HEK293 (cell line): ENCODE results near the gene LACC1.

Experiments used
- CTCF ChIA-PET: fragments of 350-600 bp; formaldehyde crosslinking; extraction: SDS; loops from one replicate; lab custom pipeline; 2021; ENCODE audit warnings: antibody characterized with exemption; lab: Yijun Ruan, JAX
- POLR2A ChIA-PET: fragments of 300-600 bp; formaldehyde crosslinking; extraction: SDS; loops from one replicate; lab custom pipeline; 2020; ENCODE audit warnings: antibody characterized with exemption, inconsistent platforms; lab: Yijun Ruan, JAX
- H3K27ac ChIP-seq: fragments of 200-500 bp; sonication (Bioruptor generic); 2 replicates; pipeline ENCODE4 v1.5.1; 2014; ENCODE audit warnings: low read depth, low read length, control low read depth, inconsistent platforms; ENCODE audit errors: extremely low read depth
- H3K36me3 ChIP-seq, 2 experiments: fragments of 200-500 bp in 1 of 2; sonication (Bioruptor generic) in 1 of 2; 1 replicate in 1 of 2; 2 replicates in 1 of 2; pipeline ENCODE4 v1.5.1; 2014 to 2017; ENCODE audit warnings: inconsistent platforms in 2 of 2, low read length in 2 of 2; ENCODE audit not compliant: control insufficient read depth in 2 of 2, insufficient read depth in 1 of 2
- H3K4me1 ChIP-seq: fragments of 200-500 bp; sonication (Bioruptor generic); 2 replicates; pipeline ENCODE4 v1.5.1; 2014; ENCODE audit warnings: mild to moderate bottlenecking, low read length, inconsistent platforms; ENCODE audit not compliant: control insufficient read depth, insufficient read depth
- H3K4me3 ChIP-seq: 2 replicates; pipeline ENCODE4 v1.5.1; 2011; ENCODE audit warnings: low read depth, mild to moderate bottlenecking, control low read depth, low read length, moderate library complexity
- H3K9me3 ChIP-seq: fragments of 200-500 bp; sonication (Bioruptor generic); 2 replicates; pipeline ENCODE4 v1.5.1; 2014; ENCODE audit warnings: low read depth, low read length, inconsistent platforms; ENCODE audit not compliant: control insufficient read depth, insufficient read depth
- EGR2 ChIP-seq: fragments of 450-650 bp; formaldehyde crosslinking; IDR thresholded peaks from 2 replicates; pipeline ENCODE4 v1.5.1; 2016; ENCODE audit warnings: low read depth, missing biosample characterization, missing genetic modification characterization
- HOXA7 ChIP-seq: sonication (generic); formaldehyde crosslinking; IDR thresholded peaks from 2 replicates; pipeline ENCODE4 v1.8.1; 2022; ENCODE audit warnings: missing genetic modification reagents, borderline replicate concordance
- MYNN ChIP-seq: fragments of 450-650 bp; formaldehyde crosslinking; IDR thresholded peaks from 2 replicates; pipeline ENCODE4 v1.5.1; 2016; ENCODE audit warnings: missing biosample characterization, missing genetic modification characterization, borderline replicate concordance
- REPIN1 ChIP-seq: fragments of 450-650 bp; formaldehyde crosslinking; IDR thresholded peaks from 2 replicates; pipeline ENCODE4 v1.5.1; 2017; ENCODE audit warnings: missing biosample characterization, missing genetic modification characterization, low read depth
- WT1 ChIP-seq: fragments of 450-650 bp; formaldehyde crosslinking; IDR thresholded peaks from 2 replicates; pipeline ENCODE4 v1.5.1; 2016; ENCODE audit warnings: missing biosample characterization, missing genetic modification characterization
- ZBTB20 ChIP-seq: fragments of 450-650 bp; formaldehyde crosslinking; IDR thresholded peaks from 2 replicates; pipeline ENCODE4 v1.5.1; 2016; ENCODE audit warnings: missing biosample characterization, missing genetic modification characterization
- ZFP3 ChIP-seq: fragments of 450-650 bp; formaldehyde crosslinking; IDR thresholded peaks from 2 replicates; pipeline ENCODE4 v1.5.1; 2016; ENCODE audit warnings: low read depth, missing biosample characterization, missing genetic modification characterization
- ZNF112 ChIP-seq: fragments of 450-650 bp; formaldehyde crosslinking; IDR thresholded peaks from 2 replicates; pipeline ENCODE4 v1.5.0; 2017; ENCODE audit warnings: missing biosample characterization, missing genetic modification characterization
- ZNF184 ChIP-seq: fragments of 450-650 bp; IDR thresholded peaks from 2 replicates; pipeline ENCODE4 v1.5.1; 2018; ENCODE audit warnings: missing biosample characterization, mild to moderate bottlenecking, missing genetic modification characterization
- ZNF223 ChIP-seq: fragments of 450-650 bp; formaldehyde crosslinking; IDR thresholded peaks from 2 replicates; pipeline ENCODE4 v1.5.1; 2016; ENCODE audit warnings: missing biosample characterization, missing genetic modification characterization
- ZNF239 ChIP-seq: fragments of 450-650 bp; formaldehyde crosslinking; IDR thresholded peaks from 2 replicates; pipeline ENCODE4 v1.5.1; 2016; ENCODE audit warnings: missing biosample characterization, missing genetic modification characterization
- ZNF248 ChIP-seq: fragments of 450-650 bp; formaldehyde crosslinking; IDR thresholded peaks from 2 replicates; pipeline ENCODE4 v1.5.1; 2017; ENCODE audit warnings: missing biosample characterization, missing genetic modification characterization
- ZNF292 ChIP-seq: fragments of 450-650 bp; formaldehyde crosslinking; IDR thresholded peaks from 2 replicates; pipeline ENCODE4 v1.5.1; 2016; ENCODE audit warnings: low read depth, missing biosample characterization, missing genetic modification characterization, borderline replicate concordance
- ZNF366 ChIP-seq: fragments of 450-650 bp; formaldehyde crosslinking; conservative IDR thresholded peaks from 2 replicates; pipeline ENCODE4 v1.5.1; 2016; ENCODE audit warnings: missing biosample characterization, missing genetic modification characterization
- ZNF521 ChIP-seq: fragments of 450-650 bp; formaldehyde crosslinking; IDR thresholded peaks from 2 replicates; pipeline ENCODE4 v1.5.1; 2017; ENCODE audit warnings: missing biosample characterization, mild to moderate bottlenecking, missing genetic modification characterization
- ZNF558 ChIP-seq: fragments of 450-650 bp; formaldehyde crosslinking; IDR thresholded peaks from 2 replicates; pipeline ENCODE4 v1.5.1; 2016; ENCODE audit warnings: missing biosample characterization, missing genetic modification characterization
- ZNF626 ChIP-seq: fragments of 450-650 bp; sonication (Bioruptor Pico); formaldehyde crosslinking; IDR thresholded peaks from 2 replicates; pipeline ENCODE4 v1.5.1; 2018; ENCODE audit warnings: missing biosample characterization, missing genetic modification characterization, inconsistent platforms
- ZNF629 ChIP-seq: fragments of 450-650 bp; formaldehyde crosslinking; IDR thresholded peaks from 2 replicates; pipeline ENCODE4 v1.5.1; 2017; ENCODE audit warnings: missing biosample characterization, missing genetic modification characterization
- ZNF776 ChIP-seq: fragments of 450-650 bp; formaldehyde crosslinking; IDR thresholded peaks from 2 replicates; pipeline ENCODE4 v1.5.0; 2017; ENCODE audit warnings: missing biosample characterization, missing genetic modification characterization, borderline replicate concordance
- ZNF785 ChIP-seq: fragments of 450-650 bp; formaldehyde crosslinking; IDR thresholded peaks from 2 replicates; pipeline ENCODE4 v1.5.1; 2016; ENCODE audit warnings: missing biosample characterization, missing genetic modification characterization
- ZXDB ChIP-seq: fragments of 450-650 bp; formaldehyde crosslinking; IDR thresholded peaks from 2 replicates; pipeline ENCODE4 v1.5.1; 2016; ENCODE audit warnings: missing biosample characterization, missing genetic modification characterization
- TF ChIP-seq, protein P1 (sequence below): fragments of 450-650 bp; formaldehyde crosslinking; IDR thresholded peaks from 2 replicates; pipeline ENCODE4 v1.5.1; 2016; ENCODE audit warnings: missing biosample characterization, missing genetic modification characterization
- TF ChIP-seq, protein P2 (sequence below): fragments of 450-650 bp; formaldehyde crosslinking; conservative IDR thresholded peaks from 2 replicates; pipeline ENCODE4 v1.5.1; 2016; ENCODE audit warnings: low read depth, missing biosample characterization, missing genetic modification characterization
- TF ChIP-seq, protein P3 (sequence below): fragments of 450-650 bp; formaldehyde crosslinking; IDR thresholded peaks from 2 replicates; pipeline ENCODE4 v1.5.1; 2017; ENCODE audit warnings: missing biosample characterization, missing genetic modification characterization
- TF ChIP-seq, protein P4 (sequence below): fragments of 450-650 bp; formaldehyde crosslinking; IDR thresholded peaks from 2 replicates; pipeline ENCODE4 v1.5.1; 2016; ENCODE audit warnings: missing biosample characterization, missing genetic modification characterization

LACC1 gene

DNA sequence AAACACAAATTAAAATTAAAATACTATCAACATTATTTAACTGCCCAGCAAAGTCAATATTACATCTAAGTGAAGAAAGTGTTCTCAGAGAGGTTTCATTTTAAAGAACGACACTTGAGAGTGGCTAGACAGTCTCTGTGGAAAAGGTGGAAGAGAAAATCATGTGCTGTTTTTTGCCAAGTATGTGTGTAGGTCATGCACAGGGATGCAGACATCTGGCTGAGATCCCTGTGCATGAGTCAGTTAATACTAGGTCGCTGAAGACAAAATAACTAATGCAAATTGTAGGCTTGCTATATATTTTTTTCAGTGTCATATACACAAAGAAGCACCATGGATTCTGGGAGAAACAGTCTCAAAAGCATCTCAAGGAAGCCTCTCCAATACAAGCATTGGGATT lies 48.6 kb upstream of the LACC1 start:
- H3K36me3 ChIP-seq, result no peaks in the 10 kb centered on the region
- CTCF ChIA-PET, result interaction anchor here (0.6 kb wide), 1 partner anchor 24 kb away, joined by 3 read pairs; no protein-coding TSS in a partner anchor
- no peaks in the 10 kb centered on the region for H3K9me3 ChIP-seq
- no peak overlapping the region for H3K4me3 ChIP-seq
- TF ChIP-seq ZNF776 (tag by site-specific recombination), result no peak
- TF ChIP-seq REPIN1 (tag by site-specific recombination), result no peak
- TF ChIP-seq, protein P1, sequence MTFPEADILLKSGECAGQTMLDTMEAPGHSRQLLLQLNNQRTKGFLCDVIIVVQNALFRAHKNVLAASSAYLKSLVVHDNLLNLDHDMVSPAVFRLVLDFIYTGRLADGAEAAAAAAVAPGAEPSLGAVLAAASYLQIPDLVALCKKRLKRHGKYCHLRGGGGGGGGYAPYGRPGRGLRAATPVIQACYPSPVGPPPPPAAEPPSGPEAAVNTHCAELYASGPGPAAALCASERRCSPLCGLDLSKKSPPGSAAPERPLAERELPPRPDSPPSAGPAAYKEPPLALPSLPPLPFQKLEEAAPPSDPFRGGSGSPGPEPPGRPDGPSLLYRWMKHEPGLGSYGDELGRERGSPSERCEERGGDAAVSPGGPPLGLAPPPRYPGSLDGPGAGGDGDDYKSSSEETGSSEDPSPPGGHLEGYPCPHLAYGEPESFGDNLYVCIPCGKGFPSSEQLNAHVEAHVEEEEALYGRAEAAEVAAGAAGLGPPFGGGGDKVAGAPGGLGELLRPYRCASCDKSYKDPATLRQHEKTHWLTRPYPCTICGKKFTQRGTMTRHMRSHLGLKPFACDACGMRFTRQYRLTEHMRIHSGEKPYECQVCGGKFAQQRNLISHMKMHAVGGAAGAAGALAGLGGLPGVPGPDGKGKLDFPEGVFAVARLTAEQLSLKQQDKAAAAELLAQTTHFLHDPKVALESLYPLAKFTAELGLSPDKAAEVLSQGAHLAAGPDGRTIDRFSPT (tag by site-specific recombination), result no peak
- TF ChIP-seq ZXDB (tag by site-specific recombination), result no peak
- no peak for TF ChIP-seq ZNF223 (tag by site-specific recombination)
- TF ChIP-seq ZNF248, result no peak
- no peak for TF ChIP-seq MYNN (tag by site-specific recombination)
- no peak for TF ChIP-seq ZNF239
- TF ChIP-seq ZNF366 (tag by site-specific recombination), result no peak
- TF ChIP-seq, protein P2, sequence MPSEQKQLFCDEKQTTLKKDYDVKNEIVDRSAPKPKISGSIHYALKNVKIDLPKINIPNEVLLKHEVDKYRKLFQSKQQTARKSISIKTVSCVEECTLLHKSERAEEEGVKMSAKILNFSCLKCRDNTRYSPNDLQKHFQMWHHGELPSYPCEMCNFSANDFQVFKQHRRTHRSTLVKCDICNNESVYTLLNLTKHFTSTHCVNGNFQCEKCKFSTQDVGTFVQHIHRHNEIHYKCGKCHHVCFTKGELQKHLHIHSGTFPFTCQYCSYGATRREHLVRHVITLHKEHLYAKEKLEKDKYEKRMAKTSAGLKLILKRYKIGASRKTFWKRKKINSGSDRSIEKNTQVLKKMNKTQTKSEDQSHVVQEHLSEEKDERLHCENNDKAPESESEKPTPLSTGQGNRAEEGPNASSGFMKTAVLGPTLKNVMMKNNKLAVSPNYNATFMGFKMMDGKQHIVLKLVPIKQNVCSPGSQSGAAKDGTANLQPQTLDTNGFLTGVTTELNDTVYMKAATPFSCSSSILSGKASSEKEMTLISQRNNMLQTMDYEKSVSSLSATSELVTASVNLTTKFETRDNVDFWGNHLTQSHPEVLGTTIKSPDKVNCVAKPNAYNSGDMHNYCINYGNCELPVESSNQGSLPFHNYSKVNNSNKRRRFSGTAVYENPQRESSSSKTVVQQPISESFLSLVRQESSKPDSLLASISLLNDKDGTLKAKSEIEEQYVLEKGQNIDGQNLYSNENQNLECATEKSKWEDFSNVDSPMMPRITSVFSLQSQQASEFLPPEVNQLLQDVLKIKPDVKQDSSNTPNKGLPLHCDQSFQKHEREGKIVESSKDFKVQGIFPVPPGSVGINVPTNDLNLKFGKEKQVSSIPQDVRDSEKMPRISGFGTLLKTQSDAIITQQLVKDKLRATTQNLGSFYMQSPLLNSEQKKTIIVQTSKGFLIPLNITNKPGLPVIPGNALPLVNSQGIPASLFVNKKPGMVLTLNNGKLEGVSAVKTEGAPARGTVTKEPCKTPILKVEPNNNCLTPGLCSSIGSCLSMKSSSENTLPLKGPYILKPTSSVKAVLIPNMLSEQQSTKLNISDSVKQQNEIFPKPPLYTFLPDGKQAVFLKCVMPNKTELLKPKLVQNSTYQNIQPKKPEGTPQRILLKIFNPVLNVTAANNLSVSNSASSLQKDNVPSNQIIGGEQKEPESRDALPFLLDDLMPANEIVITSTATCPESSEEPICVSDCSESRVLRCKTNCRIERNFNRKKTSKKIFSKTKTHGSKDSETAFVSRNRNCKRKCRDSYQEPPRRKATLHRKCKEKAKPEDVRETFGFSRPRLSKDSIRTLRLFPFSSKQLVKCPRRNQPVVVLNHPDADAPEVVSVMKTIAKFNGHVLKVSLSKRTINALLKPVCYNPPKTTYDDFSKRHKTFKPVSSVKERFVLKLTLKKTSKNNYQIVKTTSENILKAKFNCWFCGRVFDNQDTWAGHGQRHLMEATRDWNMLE (tag by site-specific recombination), result no peak
- TF ChIP-seq ZNF112 (tag by site-specific recombination), result no peak
- no peak for TF ChIP-seq ZFP3 (tag by site-specific recombination)
- no peak for TF ChIP-seq ZNF521 (tag by site-specific recombination)
- TF ChIP-seq, all 188 proteins: peak for 0
- POLR2A ChIA-PET, result no interaction called here
- no peaks in the 10 kb centered on the region for H3K4me1 ChIP-seq
- no peak overlapping the region for H3K27ac ChIP-seq

DNA sequence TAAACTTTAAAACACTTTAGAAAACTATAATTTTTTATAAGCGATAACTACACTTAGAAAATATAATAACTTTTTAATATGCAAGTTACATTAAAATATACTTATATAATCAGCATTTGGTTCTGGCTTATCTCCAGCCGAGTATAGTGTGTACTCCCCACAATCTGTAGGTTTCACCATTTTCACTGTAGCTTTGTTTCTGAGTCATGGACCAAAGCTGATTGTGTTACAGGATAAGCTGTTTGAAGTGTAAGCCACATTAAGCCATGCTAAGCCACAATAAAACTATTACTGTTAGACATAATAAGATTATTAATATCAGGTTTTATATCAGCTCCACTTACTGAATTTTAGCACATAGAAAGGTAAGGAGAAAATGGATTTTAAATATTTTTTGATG lies 44.0 kb upstream of the LACC1 start:
- ChIA-PET CTCF (no interaction called here), POLR2A (no interaction called here)
- no peaks in the 10 kb centered on the region for H3K9me3 ChIP-seq

More for the DNA sequence above, 44.0 kb upstream of the LACC1 start:
- Histone ChIP-seq H3K36me3 (no peaks in the 10 kb centered on the region), H3K4me1 (no peaks in the 10 kb centered on the region), H3K4me3 (no peak overlapping the region), H3K27ac (no peak overlapping the region)
- no peak for TF ChIP-seq ZNF785 (tag by site-specific recombination)
- no peak for TF ChIP-seq EGR2 (tag by site-specific recombination)
- no peak for TF ChIP-seq ZNF184 (tag by site-specific recombination)
- no peak for TF ChIP-seq ZNF292
- TF ChIP-seq, protein P3, sequence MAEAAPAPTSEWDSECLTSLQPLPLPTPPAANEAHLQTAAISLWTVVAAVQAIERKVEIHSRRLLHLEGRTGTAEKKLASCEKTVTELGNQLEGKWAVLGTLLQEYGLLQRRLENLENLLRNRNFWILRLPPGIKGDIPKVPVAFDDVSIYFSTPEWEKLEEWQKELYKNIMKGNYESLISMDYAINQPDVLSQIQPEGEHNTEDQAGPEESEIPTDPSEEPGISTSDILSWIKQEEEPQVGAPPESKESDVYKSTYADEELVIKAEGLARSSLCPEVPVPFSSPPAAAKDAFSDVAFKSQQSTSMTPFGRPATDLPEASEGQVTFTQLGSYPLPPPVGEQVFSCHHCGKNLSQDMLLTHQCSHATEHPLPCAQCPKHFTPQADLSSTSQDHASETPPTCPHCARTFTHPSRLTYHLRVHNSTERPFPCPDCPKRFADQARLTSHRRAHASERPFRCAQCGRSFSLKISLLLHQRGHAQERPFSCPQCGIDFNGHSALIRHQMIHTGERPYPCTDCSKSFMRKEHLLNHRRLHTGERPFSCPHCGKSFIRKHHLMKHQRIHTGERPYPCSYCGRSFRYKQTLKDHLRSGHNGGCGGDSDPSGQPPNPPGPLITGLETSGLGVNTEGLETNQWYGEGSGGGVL (tag by site-specific recombination), result no peak
- TF ChIP-seq ZNF626, result no peak
- no peak for TF ChIP-seq ZXDB (tag by site-specific recombination)
- TF ChIP-seq, protein P4, sequence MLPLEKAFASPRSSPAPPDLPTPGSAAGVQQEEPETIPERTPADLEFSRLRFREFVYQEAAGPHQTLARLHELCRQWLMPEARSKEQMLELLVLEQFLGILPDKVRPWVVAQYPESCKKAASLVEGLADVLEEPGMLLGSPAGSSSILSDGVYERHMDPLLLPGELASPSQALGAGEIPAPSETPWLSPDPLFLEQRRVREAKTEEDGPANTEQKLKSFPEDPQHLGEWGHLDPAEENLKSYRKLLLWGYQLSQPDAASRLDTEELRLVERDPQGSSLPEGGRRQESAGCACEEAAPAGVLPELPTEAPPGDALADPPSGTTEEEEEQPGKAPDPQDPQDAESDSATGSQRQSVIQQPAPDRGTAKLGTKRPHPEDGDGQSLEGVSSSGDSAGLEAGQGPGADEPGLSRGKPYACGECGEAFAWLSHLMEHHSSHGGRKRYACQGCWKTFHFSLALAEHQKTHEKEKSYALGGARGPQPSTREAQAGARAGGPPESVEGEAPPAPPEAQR, result no peak
- TF ChIP-seq ZBTB20 (tag by site-specific recombination), result no peak
- TF ChIP-seq WT1 (tag by site-specific recombination), result no peak
- no peak for TF ChIP-seq ZNF629 (tag by site-specific recombination)
- no peak for TF ChIP-seq ZNF558 (tag by site-specific recombination)
- no peak for TF ChIP-seq HOXA7
